Brain microvascular endothelial cell (primary cell): ENCODE data around the gene ZNF26.

ENCODE experiments used
- DNase-seq: peaks from one replicate; pipeline ENCODE4 v3.0.0-alpha.2; 2020
- H3K27ac ChIP-seq: fragments of 250-450 bp; sonication (Bioruptor Pico); 2 replicates; pipeline ENCODE4 v1.5.1; 2020; ENCODE audit warnings: mild to moderate bottlenecking, moderate library complexity
- H3K27me3 ChIP-seq: fragments of 250-450 bp; sonication (Bioruptor Pico); replicated peaks from 2 replicates; pipeline ENCODE4 v1.5.1; 2020; ENCODE audit warnings: mild to moderate bottlenecking
- H3K36me3 ChIP-seq: fragments of 250-450 bp; sonication (Bioruptor Pico); replicated peaks from 2 replicates; pipeline ENCODE4 v1.5.1; 2020; ENCODE audit warnings: mild to moderate bottlenecking
- H3K4me3 ChIP-seq: 2 replicates; pipeline ENCODE4 v1.5.1; 2011; ENCODE audit warnings: low read depth, mild to moderate bottlenecking, control low read depth, low read length, moderate library complexity
- CTCF ChIP-seq: IDR thresholded peaks from 2 replicates; pipeline ENCODE4 v1.5.1; 2011; ENCODE audit warnings: low read depth, mild to moderate bottlenecking, moderate library complexity, low read length, control low read depth, inconsistent platforms; ENCODE audit errors: missing control alignments
- in situ Hi-C: cut with HindIII; loops from 2 replicates; pipeline ENCODE4 v1.10.0; 2017; ENCODE audit warnings: low sequenced_read_pairs, low pct_ligation_motif_present

The ZNF26 gene

GRCh38 chr12:132942611-132943010 is 43.6 kb upstream of the ZNF26 start:
- Histone ChIP-seq H3K4me3 (no peak overlapping the region), H3K36me3 (peaks cover 53% of the 10 kb centered on the region), H3K27ac (no peak overlapping the region), H3K27me3 (no peaks in the 10 kb centered on the region)
- TF ChIP-seq CTCF: no peak
- DNase-seq: no peak
- in situ Hi-C loops: no loop called here

- DNase-seq: no peak
- no peak overlapping the region for H3K4me3 ChIP-seq
- TF ChIP-seq CTCF: no peak
- in situ Hi-C loops: no loop called here
- no peaks in the 10 kb centered on the region for H3K27me3 ChIP-seq
- H3K36me3 ChIP-seq: peaks cover 60% of the 10 kb centered on the region
- H3K27ac ChIP-seq: no peak overlapping the region
Measured at GRCh38 chr12:132945806-132946205, 40.4 kb upstream of the ZNF26 start.

- Histone ChIP-seq H3K27ac (no peak overlapping the region), H3K36me3 (peaks cover 54% of the 10 kb centered on the region), H3K4me3 (no peak overlapping the region), H3K27me3 (no peaks in the 10 kb centered on the region)
- in situ Hi-C loops: no loop called here
- TF ChIP-seq CTCF: no peak
- no peak for DNase-seq
Measured at GRCh38 chr12:132946246-132946820, 39.8 kb upstream of the ZNF26 start.

DNA sequence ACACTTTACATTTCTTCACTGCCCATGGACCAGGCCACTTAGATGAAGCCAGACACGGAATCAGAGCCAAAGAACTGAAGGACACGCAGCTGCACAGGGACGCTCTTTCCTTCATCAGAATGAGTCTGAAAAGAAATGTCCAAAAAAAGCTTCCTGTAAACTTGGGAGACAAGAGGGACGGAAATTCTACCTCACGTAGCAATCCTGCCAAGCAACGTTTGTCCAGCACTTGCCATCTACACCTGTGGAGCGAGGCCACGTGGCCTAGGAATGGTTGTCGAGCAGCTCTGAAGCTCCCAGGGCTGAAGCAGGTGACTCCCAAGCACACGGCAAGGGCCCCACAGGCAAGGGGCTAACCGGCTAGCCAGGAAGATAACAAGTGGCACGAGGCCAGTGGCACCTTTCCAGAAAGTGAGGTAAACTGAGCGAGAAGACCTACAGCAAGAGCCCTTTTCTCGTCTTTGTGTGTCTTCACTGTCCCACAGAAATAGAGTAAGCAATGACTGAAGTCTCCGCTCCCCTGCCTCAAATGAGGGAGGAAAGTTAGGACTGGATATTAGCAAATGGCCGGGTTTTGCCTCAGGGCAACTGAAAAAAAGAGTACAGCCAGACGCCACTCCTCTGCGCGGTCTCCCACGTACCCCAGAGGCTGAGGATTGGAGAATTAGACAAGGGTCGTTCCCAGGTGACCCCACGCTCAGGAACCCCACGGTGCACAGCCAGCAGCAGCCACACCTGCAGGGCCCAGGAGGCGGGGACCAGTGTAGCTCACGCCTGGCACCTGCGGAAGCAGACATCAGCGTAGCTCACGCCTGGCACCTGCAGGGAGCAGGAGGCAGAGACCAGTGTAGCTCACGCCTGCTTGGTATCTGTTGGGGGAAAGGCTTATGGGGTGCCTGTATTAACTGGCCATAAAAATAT is 37.8 kb upstream of the ZNF26 start:
- in situ Hi-C loops: no loop called here
- H3K27ac ChIP-seq: no peak overlapping the region
- no peak for TF ChIP-seq CTCF
- DNase-seq: no peak
- H3K4me3 ChIP-seq: no peak overlapping the region
- peaks cover 36% of the 10 kb centered on the region for H3K36me3 ChIP-seq
- no peaks in the 10 kb centered on the region for H3K27me3 ChIP-seq

DNA sequence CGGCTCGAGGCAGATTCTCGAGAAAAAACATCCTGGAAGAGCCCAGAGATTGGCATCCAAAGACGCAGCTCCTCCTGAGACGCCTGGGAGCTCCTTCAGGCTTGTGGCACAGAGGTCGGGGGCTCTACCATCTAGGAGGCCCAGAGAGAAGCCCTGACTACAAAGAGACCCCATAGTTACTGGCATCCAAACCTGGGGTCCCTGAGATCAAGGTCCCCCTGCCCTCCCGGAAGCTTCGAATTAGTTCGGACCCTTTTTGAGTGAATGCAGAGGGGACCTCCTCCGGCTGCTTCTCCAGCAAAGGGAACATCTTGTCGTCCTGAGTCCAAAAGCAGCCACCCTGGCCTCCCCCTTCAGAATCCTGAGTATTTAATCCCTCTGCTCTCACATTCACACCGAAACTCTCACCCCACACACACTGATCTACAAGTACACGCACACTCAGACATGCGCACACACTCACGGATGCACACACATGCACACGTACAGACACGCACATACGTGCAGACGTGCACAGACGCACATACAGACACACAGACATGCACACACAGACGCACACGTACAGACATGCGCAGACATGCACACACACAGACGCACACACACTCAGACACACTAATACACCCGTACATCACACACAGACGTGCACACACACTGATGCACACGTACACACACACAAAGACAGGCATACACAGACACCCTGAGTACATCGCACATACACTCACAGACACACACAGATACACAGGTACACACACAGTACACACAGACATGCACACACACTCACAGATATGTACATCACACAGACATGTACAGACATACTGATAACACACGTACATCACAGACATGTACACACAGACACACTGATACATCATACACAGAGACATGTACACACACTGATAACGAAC is 36.0 kb upstream of the ZNF26 start:
- Histone ChIP-seq H3K27ac (no peak overlapping the region), H3K4me3 (no peak overlapping the region), H3K36me3 (peaks cover 20% of the 10 kb centered on the region), H3K27me3 (no peaks in the 10 kb centered on the region)
- no peak for TF ChIP-seq CTCF
- DNase-seq: no peak
- in situ Hi-C loops: no loop called here
